OCI-LY1 (cell line): ENCODE results near the gene VGLL3.

Source experiments
- H2AFZ ChIP-seq: fragments of 200-600 bp; sonication (generic), shearing (Covaris generic); 2 replicates; pipeline ENCODE4 v1.6.0; 2014; ENCODE audit warnings: antibody characterized with exemption, mild to moderate bottlenecking, low read length
- H3F3A ChIP-seq: fragments of 200-600 bp; sonication (generic), shearing (Covaris generic); 2 replicates; pipeline ENCODE4 v1.6.0; 2014; ENCODE audit warnings: mild to moderate bottlenecking, antibody characterized with exemption, low read length, moderate library complexity; ENCODE audit not compliant: insufficient read depth
- H3K27ac ChIP-seq: fragments of 200-600 bp; sonication (generic); 2 replicates; pipeline ENCODE4 v1.5.1; 2014; ENCODE audit warnings: low read length, mixed run types, mild to moderate bottlenecking, low read depth; ENCODE audit not compliant: poor library complexity, severe bottlenecking
- H3K27me3 ChIP-seq: fragments of 200-600 bp; sonication (generic); 2 replicates; pipeline ENCODE4 v1.6.0; 2014; ENCODE audit warnings: antibody characterized with exemption, mild to moderate bottlenecking, low read length, moderate library complexity; ENCODE audit not compliant: insufficient read depth
- H3K36me3 ChIP-seq: fragments of 200-600 bp; sonication (generic); 2 replicates; pipeline ENCODE4 v1.6.1; 2014; ENCODE audit warnings: mild to moderate bottlenecking, antibody characterized with exemption, low read length, moderate library complexity, mixed read lengths; ENCODE audit not compliant: insufficient read depth
- H3K4me1 ChIP-seq: fragments of 200-600 bp; sonication (generic); 2 replicates; pipeline ENCODE4 v1.5.1; 2014; ENCODE audit warnings: mild to moderate bottlenecking, low read length, moderate library complexity; ENCODE audit not compliant: insufficient read depth, severe bottlenecking
- H3K4me2 ChIP-seq: fragments of 200-600 bp; sonication (generic), shearing (Covaris generic); 2 replicates; pipeline ENCODE4 v1.6.1; 2014; ENCODE audit warnings: low read length
- H3K4me3 ChIP-seq: fragments of 200-600 bp; sonication (generic); 2 replicates; pipeline ENCODE4 v1.5.1; 2014; ENCODE audit warnings: low read length, low read depth, mild to moderate bottlenecking, mixed read lengths; ENCODE audit not compliant: poor library complexity, severe bottlenecking
- H3K79me2 ChIP-seq: fragments of 200-600 bp; shearing (Covaris generic); 2 replicates; pipeline ENCODE4 v1.6.1; 2016; ENCODE audit warnings: mixed run types, low read length, mixed read lengths; ENCODE audit not compliant: insufficient read depth
- H3K9ac ChIP-seq: fragments of 200-600 bp; sonication (generic), shearing (Covaris generic); 2 replicates; pipeline ENCODE4 v1.6.1; 2014; ENCODE audit warnings: mild to moderate bottlenecking, low read length, mixed read lengths
- H3K9me2 ChIP-seq: fragments of 200-600 bp; sonication (generic), shearing (Covaris generic); 2 replicates; pipeline ENCODE4 v1.6.1; 2014; ENCODE audit warnings: low read depth, mild to moderate bottlenecking, low read length, mixed read lengths
- H3K9me3 ChIP-seq: fragments of 200-600 bp; shearing (Covaris generic); 2 replicates; pipeline ENCODE4 v1.6.1; 2014; ENCODE audit warnings: low read length, mixed read lengths
- H4K20me1 ChIP-seq: fragments of 200-600 bp; sonication (generic), shearing (Covaris generic); 2 replicates; pipeline ENCODE4 v1.6.0; 2016; ENCODE audit warnings: mild to moderate bottlenecking, low read length; ENCODE audit not compliant: insufficient read depth
- EZH2 ChIP-seq: fragments of 200-600 bp; sonication (generic), shearing (Covaris generic); IDR thresholded peaks from 2 replicates; pipeline ENCODE4 v1.8.0; 2017; ENCODE audit warnings: borderline replicate concordance, mixed run types, mild to moderate bottlenecking, antibody characterized with exemption, low read length, moderate library complexity, mixed read lengths
- TF ChIP-seq, protein P1 (sequence below): fragments of 200-600 bp; sonication (generic), shearing (Covaris generic); IDR thresholded peaks from 2 replicates; pipeline ENCODE4 v1.5.1; 2017; ENCODE audit warnings: mild to moderate bottlenecking, antibody characterized with exemption, low read length, moderate library complexity, mixed read lengths

Gene VGLL3

DNA sequence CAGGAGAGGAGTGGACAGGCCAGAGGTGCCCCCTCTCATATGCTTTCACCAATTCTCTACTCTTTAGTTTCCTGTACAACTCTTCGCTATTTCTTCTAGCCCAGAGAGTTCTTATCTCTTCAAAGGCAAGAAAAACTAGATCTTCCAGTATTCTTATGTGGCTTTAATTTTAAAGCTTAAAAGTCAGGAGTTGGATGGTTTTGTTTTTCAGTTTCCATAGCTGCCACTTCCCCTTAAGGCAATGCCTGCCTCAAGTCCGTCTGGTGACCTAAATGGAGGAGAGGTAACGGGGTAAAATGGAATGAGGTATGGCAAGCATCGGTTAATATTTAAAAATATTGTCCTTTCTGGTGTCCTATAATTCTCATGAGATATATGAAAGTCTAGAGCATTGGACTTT is 11.4 kb upstream of the VGLL3 start:
- Histone ChIP-seq H2AFZ (no peak overlapping the region), H3K36me3 (no peaks in the 10 kb centered on the region), H3K9ac (no peak overlapping the region), H3K4me2 (no peak overlapping the region), H3K9me3 (no peaks in the 10 kb centered on the region), H3K79me2 (no peaks in the 10 kb centered on the region), H3K4me1 (no peaks in the 10 kb centered on the region), H3F3A (no peaks in the 10 kb centered on the region), H4K20me1 (no peaks in the 10 kb centered on the region), H3K9me2 (no peaks in the 10 kb centered on the region), H3K27ac (no peak overlapping the region), H3K4me3 (no peak overlapping the region), H3K27me3 (no peaks in the 10 kb centered on the region)
- TF ChIP-seq, protein P1, sequence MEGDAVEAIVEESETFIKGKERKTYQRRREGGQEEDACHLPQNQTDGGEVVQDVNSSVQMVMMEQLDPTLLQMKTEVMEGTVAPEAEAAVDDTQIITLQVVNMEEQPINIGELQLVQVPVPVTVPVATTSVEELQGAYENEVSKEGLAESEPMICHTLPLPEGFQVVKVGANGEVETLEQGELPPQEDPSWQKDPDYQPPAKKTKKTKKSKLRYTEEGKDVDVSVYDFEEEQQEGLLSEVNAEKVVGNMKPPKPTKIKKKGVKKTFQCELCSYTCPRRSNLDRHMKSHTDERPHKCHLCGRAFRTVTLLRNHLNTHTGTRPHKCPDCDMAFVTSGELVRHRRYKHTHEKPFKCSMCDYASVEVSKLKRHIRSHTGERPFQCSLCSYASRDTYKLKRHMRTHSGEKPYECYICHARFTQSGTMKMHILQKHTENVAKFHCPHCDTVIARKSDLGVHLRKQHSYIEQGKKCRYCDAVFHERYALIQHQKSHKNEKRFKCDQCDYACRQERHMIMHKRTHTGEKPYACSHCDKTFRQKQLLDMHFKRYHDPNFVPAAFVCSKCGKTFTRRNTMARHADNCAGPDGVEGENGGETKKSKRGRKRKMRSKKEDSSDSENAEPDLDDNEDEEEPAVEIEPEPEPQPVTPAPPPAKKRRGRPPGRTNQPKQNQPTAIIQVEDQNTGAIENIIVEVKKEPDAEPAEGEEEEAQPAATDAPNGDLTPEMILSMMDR: no peak
- TF ChIP-seq EZH2: no peak

DNA sequence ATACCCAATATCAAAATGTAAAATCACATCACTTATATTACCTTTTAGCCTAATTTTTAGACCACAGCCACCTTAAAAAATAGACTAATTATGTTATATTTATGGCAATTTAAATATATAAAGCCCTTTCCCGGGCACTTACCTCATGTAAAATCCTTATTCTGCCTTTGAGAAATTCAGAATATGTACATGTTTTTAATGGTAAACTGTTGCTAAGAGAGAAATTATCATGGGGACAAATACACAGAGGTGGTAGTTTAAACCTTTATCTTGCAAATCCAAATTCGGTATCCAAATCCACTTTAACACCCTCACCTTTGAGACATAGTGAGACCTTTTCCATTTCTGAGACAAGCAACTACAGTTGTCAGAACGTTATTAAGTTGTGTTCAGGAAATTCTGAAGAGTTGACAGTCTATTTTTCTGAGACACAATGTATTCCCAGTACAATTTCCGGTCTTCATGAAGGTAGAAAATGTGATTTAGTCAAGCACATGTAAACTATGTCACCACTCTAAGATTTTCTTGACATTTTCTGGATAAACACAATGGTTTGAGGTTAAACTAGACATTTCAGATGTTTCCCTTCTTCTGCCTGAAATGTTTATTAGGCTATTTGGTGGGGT is 10.6 kb upstream of the VGLL3 start:
- no peaks in the 10 kb centered on the region for H3K9me3 ChIP-seq
- no peaks in the 10 kb centered on the region for H3K4me1 ChIP-seq
- H3K9me2 ChIP-seq: no peaks in the 10 kb centered on the region
- H3K4me3 ChIP-seq: no peak overlapping the region
- H2AFZ ChIP-seq: no peak overlapping the region
- no peak overlapping the region for H3K9ac ChIP-seq
- H3K27me3 ChIP-seq: no peaks in the 10 kb centered on the region
- no peak for TF ChIP-seq EZH2
- TF ChIP-seq, protein P1: no peak
- no peaks in the 10 kb centered on the region for H3F3A ChIP-seq
- H3K79me2 ChIP-seq: no peaks in the 10 kb centered on the region
- H3K27ac ChIP-seq: no peak overlapping the region
- H4K20me1 ChIP-seq: no peaks in the 10 kb centered on the region
- H3K4me2 ChIP-seq: no peak overlapping the region
- H3K36me3 ChIP-seq: no peaks in the 10 kb centered on the region

DNA sequence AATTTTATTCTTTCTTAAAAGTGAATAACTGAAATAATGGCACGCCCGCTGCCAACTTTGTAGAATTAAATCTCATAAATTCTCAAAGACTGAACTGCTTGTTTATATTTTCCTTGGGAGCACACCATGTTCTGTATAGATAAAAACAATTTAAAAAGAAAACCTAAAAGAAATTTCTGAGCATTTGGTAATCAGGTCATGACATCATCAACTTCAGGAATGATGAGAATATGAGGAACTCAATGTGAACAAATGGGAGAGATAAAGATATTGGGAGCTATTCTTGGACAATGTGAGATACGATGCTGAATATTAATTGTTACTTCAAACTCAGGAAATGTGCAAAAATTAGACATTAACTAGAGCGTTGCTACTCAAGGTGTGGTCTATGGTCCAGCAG is 10.0 kb upstream of the VGLL3 start:
- Histone ChIP-seq H3K9ac (no peak overlapping the region), H3K36me3 (no peaks in the 10 kb centered on the region), H3K9me3 (no peaks in the 10 kb centered on the region), H3K79me2 (no peaks in the 10 kb centered on the region), H2AFZ (no peak overlapping the region), H3K4me2 (no peak overlapping the region), H3F3A (no peaks in the 10 kb centered on the region), H3K9me2 (no peaks in the 10 kb centered on the region), H3K4me3 (no peak overlapping the region), H3K27ac (no peak overlapping the region), H3K4me1 (no peaks in the 10 kb centered on the region), H4K20me1 (no peaks in the 10 kb centered on the region), H3K27me3 (no peaks in the 10 kb centered on the region)
- TF ChIP-seq EZH2: no peak
- TF ChIP-seq, protein P1: no peak
